Stimulated activated CD8-positive, alpha-beta memory T cell treated with anti-CD3 and anti-CD28 coated beads, Interleukin-15, amount 100 ng/mL, for 48 hours (primary cell): ENCODE results near the gene CUL1.

Experiments used
- DNase-seq, 2 donors: peaks; one replicate each; pipeline ENCODE4 v3.0.0-alpha.2; 2020; ENCODE audit warnings: low read depth in 2 of 2

CUL1 gene

GRCh38 chr7:148850564-148850963, 151.9 kb downstream of the CUL1 start:
- DNase-seq = no peak
